Fibroblast of lung (primary cell): ENCODE measurements around the gene MLST8.

Source experiments
- EZH2 ChIP-seq: IDR thresholded peaks from 2 replicates; pipeline ENCODE4 v1.5.1; 2012; ENCODE audit warnings: low read length, control low read depth, mild to moderate bottlenecking; ENCODE audit errors: missing control alignments
- TF ChIP-seq, protein P1 (sequence below), 2 donors: IDR thresholded peaks in 1 of 2; conservative IDR thresholded peaks in 1 of 2; 1 replicate in 1 of 2; 2 replicates in 1 of 2; pipeline ENCODE4 v1.5.1; 2011 to 2012; ENCODE audit warnings: low read length in 2 of 2, control low read depth in 1 of 2, inconsistent platforms in 1 of 2, low read depth in 1 of 2, mild to moderate bottlenecking in 1 of 2

DNA sequence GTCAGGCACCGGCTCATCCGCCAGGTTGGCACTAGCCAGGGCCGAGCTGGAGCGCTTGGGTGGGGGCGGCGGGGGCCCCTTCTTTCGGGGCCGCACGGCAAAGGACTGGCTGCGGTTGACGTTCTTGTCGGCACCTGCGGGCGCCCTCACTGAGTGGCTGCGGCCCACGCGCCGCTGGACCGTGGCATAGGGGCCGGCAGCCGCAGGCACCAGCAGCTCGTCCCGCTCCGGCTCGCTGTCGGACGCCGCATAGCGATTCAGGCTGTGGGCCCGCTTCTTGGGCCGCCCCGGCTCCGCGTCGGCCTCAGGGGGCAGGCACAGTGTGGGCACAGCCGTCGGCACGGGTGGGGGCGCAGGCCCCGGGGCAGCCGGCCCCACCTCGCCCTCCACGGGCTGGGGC lies 24.8 kb upstream of the MLST8 start:
- no peak for TF ChIP-seq EZH2
- TF ChIP-seq, protein P1, sequence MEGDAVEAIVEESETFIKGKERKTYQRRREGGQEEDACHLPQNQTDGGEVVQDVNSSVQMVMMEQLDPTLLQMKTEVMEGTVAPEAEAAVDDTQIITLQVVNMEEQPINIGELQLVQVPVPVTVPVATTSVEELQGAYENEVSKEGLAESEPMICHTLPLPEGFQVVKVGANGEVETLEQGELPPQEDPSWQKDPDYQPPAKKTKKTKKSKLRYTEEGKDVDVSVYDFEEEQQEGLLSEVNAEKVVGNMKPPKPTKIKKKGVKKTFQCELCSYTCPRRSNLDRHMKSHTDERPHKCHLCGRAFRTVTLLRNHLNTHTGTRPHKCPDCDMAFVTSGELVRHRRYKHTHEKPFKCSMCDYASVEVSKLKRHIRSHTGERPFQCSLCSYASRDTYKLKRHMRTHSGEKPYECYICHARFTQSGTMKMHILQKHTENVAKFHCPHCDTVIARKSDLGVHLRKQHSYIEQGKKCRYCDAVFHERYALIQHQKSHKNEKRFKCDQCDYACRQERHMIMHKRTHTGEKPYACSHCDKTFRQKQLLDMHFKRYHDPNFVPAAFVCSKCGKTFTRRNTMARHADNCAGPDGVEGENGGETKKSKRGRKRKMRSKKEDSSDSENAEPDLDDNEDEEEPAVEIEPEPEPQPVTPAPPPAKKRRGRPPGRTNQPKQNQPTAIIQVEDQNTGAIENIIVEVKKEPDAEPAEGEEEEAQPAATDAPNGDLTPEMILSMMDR (conservative IDR thresholded peaks at IDR 0.05 in 1 of 2, IDR thresholded peaks at IDR 0.05 in 1 of 2; ENCODE audit: low read depth in 1 of 2, low read length in 2 of 2): no peak
